Activated CD4-positive, alpha-beta T cell treated with anti-CD3 and anti-CD28 coated beads, Interleukin-2, amount 50 U/mL, for 16 hours (primary cell): ENCODE measurements around the gene BNIP3.
"Not testable (repeated sequence)": the region's sequence is repeated elsewhere in the genome, so short reads cannot be mapped to it uniquely, and the experiment has no call there.

ENCODE experiments used
- DNase-seq: peaks from one replicate; pipeline ENCODE4 v3.0.0-alpha.2; 2020

Gene BNIP3

GRCh38 chr10:132001238-132001972 lies 19.7 kb upstream of the BNIP3 start:
- no peak for DNase-seq

GRCh38 chr10:131998845-131999681 lies 17.3 kb upstream of the BNIP3 start:
- DNase-seq = no peak

GRCh38 chr10:131998050-131998844 lies 16.5 kb upstream of the BNIP3 start:
- DNase-seq = no peak

- DNase-seq = no peak
Observed at GRCh38 chr10:131997366-131998049, 15.8 kb upstream of the BNIP3 start.

DNA sequence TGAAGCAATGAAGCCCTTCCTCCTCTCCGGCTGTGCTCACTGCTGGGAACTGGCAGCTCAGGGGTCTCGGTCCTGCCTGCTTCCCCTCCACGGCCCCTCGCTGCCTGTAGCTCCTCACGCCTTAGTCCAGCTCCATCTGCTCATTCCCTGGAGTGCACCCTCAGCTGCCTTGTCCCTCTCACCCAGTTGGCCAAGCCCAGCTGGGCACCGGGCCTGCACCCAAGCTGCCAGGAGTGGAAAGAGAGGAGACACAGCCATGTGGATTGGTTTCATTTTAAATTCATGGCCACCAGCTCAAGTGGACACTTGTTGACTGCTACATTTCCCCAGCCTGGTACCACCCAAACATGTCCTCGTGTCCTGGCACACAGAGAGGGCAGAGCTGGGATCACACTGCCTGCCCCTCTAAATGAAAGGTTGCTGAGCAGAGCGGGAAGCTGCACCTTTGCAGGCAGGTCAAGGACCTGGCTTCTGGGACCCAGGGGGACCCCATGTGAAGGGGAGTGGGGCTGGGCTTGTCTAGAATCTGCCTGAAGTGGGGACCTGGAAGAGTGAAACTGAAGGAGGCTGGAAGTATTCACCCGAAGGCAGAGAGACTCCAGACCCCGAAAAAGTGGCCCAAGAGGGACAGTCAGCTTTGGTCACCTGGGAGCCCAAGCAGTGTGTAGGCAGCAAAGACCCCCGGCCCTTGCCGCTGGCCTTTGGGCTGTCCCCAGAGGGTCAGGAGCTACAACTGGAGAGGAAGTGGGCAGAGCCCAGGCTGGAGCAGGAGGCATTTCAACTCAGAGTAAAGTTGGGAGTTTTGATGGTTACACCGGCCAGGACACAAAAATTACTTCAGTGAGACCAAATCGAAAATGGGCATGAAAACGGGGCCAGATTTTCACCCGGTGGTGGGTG lies 15.0 kb upstream of the BNIP3 start:
- DNase-seq = no peak

DNA sequence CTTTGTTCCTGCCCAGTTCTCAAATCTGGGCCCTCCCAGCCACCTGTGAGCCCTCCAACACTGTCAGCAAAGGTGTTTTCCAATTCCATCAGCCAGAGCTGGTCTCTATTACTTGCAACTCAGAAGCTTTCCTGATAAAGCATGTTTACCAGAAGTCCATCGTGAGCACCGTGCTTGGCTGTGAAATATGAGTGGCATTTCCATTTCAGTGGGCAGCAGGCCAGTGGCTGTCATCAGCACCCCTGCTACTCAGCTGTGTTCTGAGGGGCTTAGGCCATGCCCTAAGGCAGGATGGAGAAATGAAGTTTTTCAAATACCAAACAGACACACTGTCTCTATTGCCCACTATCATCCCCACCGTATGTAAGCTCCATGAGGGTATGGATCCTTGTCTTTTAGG lies 12.7 kb upstream of the BNIP3 start:
- no peak for DNase-seq

- DNase-seq = no peak
Observed at GRCh38 chr10:131993275-131993674, 11.6 kb upstream of the BNIP3 start.

DNA sequence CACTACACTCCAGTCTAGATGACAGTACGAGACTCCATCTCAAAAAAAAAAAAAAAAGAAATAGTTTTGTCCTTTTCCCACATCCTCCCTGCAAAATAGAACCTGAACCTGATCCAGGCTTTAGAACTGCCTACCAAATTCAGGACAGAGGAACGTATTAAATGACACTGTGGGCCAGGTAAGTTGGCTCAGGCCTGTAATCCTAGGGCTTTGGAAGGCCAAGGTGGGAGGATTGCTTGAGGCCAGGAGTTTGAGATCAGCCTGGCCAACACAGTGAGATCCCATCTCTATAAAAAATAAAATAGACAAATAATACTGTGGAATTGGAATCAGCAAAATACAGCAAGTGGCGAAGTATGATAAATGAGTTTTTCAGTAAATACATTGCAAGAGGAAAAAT lies 10.0 kb upstream of the BNIP3 start:
- DNase-seq = no peak

DNA sequence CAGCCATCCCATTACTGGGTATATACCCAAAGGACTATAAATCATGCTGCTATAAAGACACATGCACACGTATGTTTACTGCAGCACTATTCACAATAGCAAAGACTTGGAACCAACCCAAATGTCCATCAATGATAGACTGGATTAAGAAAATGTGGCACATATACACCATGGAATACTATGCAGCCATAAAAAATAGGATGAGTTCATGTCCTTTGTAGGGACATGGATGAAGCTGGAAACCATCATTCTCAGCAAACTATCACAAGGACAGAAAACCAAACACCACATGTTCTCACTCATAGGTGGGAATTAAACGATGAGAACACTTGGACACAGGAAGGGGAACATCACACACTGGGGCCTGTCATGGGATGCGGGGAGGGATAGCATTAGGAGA lies 6.1 kb upstream of the BNIP3 start:
- not testable (repeated sequence) for DNase-seq

- DNase-seq = not testable (repeated sequence)
Observed at GRCh38 chr10:131987301-131987700, 5.6 kb upstream of the BNIP3 start.

DNA sequence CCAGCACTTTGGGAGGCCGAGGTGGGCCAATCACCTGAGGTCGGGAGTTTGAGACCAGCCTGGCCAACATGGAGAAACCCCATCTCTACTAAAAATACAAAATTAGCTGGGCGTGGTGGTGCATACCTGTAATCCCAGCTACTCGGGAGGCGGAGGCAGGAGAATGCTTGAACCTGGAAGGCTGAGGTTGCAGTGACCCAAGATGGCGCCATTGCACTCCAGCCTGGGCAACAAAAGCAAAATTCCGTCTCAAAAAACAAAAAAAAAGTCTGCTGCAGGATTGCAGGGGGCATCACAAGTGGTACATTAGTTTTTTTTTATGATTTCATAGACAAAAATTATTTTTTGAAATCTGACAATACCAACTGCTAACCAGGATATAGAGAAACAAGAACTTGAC lies 5.1 kb upstream of the BNIP3 start:
- not testable (repeated sequence) for DNase-seq

GRCh38 chr10:131983780-131984179 lies 2.1 kb upstream of the BNIP3 start:
- DNase-seq = no peak

- DNase-seq = no peak
Observed at GRCh38 chr10:131982796-131983195, 1.1 kb upstream of the BNIP3 start.

GRCh38 chr10:131982185-131982756 lies 548 bp upstream of the BNIP3 start:
- DNase-seq = no peak

DNA sequence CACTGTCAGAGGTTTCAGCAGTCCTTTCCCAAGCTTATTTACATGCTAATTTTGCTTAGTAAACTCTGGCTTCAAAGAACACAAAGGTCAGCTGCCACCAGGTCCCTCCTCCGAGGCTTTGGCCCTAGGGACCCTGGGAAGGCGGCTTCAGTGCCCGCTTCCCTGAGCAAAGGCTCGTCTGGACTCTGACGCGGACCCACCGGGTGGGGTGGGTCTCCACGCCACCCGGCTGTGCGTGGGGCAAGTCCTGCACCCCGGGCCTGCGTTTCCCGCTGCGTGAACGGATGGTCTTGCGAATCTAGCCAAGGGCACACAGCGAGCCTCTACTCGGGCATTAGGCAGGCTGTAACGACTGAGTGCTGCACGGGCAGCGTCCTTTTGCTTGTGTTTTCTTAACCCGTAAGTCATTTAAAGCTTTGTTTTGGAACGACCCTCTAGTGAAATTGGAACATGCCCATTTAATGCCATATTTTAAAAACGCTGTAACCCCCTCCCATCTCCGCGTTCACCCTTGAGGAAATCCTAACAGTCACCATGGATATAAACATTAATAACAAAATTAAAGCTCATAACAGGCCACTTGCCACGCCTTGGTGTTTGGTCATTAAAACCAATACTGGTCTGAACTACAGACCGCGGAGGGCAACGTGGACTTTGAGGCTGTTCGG lies 828 bp downstream of the BNIP3 start:
- no peak for DNase-seq

DNA sequence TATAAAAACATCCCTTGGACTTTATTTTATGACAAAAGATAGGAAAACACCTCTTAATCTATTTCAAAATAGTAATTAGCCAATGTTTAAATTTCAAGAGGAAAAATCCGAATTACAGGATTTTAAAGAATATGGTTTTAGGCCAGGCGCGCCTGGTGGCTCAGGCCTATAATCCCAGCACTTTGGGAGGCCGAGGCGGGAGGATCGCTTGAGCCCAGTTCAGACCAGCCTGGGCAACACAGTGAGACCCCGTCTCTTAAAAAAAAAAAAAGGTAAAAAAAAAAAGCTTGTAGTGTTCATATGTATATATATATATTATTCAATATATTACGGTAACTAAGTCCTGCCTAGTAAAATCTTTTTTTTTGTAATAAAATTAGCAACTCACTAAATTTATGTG lies 1.4 kb downstream of the BNIP3 start:
- DNase-seq = no peak

- no peak for DNase-seq
Observed at GRCh38 chr10:131979821-131980270, 1.9 kb downstream of the BNIP3 start.

DNA sequence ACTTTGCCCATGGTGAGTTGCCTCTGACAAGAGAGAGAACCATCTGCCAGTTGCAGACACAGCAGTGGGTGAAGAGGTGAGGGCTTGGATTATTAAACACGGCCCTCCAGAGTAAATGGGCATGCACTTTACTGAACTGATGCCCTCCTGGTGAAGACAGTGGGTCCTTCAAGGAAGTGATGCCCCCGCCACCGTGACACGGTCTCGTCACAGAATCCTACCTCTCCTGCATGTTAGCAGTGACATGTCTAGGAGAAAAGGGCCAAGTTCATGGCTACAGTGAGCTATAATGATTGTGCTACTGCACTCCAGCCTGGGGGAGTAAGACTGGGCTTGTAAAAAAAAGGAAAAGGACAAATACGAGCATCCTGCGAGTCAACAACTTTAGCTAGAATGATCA lies 2.4 kb downstream of the BNIP3 start:
- no peak for DNase-seq

GRCh38 chr10:131978851-131979250 lies 2.9 kb downstream of the BNIP3 start:
- DNase-seq = no peak

DNA sequence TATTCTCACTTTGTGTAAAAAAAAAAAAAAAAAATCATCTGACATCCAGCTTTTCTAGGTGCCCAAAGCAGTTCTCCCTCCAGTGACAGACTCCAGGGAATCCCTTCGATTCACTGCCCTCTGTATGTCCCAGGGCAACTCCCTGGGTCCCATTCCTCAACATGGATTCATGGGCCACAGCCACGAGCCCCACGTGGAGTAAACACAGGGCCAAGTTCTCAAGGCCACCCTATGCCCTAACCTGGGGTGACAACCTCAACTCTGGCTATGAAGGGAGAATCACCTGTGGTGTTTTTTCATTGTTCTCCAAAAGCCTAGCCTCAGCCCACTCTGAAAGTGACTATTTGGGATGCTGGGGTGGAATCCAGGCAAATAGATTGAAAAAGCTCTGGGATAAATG lies 3.4 kb downstream of the BNIP3 start:
- DNase-seq = no peak
